Adipocyte (in vitro differentiated cells): ENCODE measurements around the gene DHX38.
"Not testable (repeated sequence)": the region's sequence is repeated elsewhere in the genome, so short reads cannot be mapped to it uniquely, and the experiment has no call there.

ENCODE experiments used
- DNase-seq: peaks from one replicate; pipeline ENCODE4 v3.0.0-alpha.2; 2015; ENCODE audit warnings: low read depth
- H3K27me3 ChIP-seq: replicated peaks from 2 replicates; pipeline ENCODE4 v1.7.0; 2013; ENCODE audit warnings: mild to moderate bottlenecking, low read length, moderate library complexity; ENCODE audit not compliant: control insufficient read depth, insufficient read depth
- H3K36me3 ChIP-seq: 2 replicates; pipeline ENCODE4 v1.7.0; 2013; ENCODE audit warnings: low read length, mild to moderate bottlenecking, moderate library complexity; ENCODE audit not compliant: control insufficient read depth, insufficient read depth, severe bottlenecking
- H3K4me1 ChIP-seq: 2 replicates; pipeline ENCODE4 v1.7.0; 2013; ENCODE audit warnings: mild to moderate bottlenecking, low read length, moderate library complexity; ENCODE audit not compliant: control insufficient read depth, insufficient read depth
- H3K4me3 ChIP-seq: 2 replicates; pipeline ENCODE4 v1.7.0; 2013; ENCODE audit warnings: mild to moderate bottlenecking, low read length, moderate library complexity
- H3K9ac ChIP-seq: 2 replicates; pipeline ENCODE4 v1.7.0; 2013; ENCODE audit warnings: mild to moderate bottlenecking, low read length, moderate library complexity
- H3K9me3 ChIP-seq: 2 replicates; pipeline ENCODE4 v1.7.0; 2013; ENCODE audit warnings: mild to moderate bottlenecking, low read length, moderate library complexity; ENCODE audit not compliant: control insufficient read depth

The DHX38 gene

GRCh38 chr16:72093448-72094265 lies at the start of gene DHX38, which contains the start of gene TXNL4B:
Gene DHX38 (plus strand): TSS chr16:72093847. CDS start chr16:72096158, 2,311 bp downstream.
Gene TXNL4B (minus strand): TSS chr16:72093620. CDS start chr16:72090749, 2,871 bp downstream.
- H3K9me3 ChIP-seq = no peaks in the 10 kb centered on the region
- peaks cover 45% of the 10 kb centered on the region for H3K36me3 ChIP-seq
- peak within 1 kb of the TSS; percentile 98 for H3K9ac ChIP-seq
- H3K4me3 ChIP-seq = peak within 1 kb of the TSS; percentile 99
- H3K4me1 ChIP-seq = peaks cover 32% of the 10 kb centered on the region
- H3K27me3 ChIP-seq = no peaks in the 10 kb centered on the region
- peak; percentile 99 for DNase-seq

GRCh38 chr16:72044296-72044695 lies 49.4 kb upstream of the DHX38 start:
- Histone ChIP-seq H3K4me1 (peaks cover 3% of the 10 kb centered on the region), H3K36me3 (peaks cover 18% of the 10 kb centered on the region), H3K27me3 (no peaks in the 10 kb centered on the region), H3K9ac (no peak overlapping the region), H3K4me3 (no peak overlapping the region), H3K9me3 (peaks cover 4% of the 10 kb centered on the region)
- DNase-seq = no peak

- Histone ChIP-seq H3K4me1 (peaks cover 3% of the 10 kb centered on the region), H3K4me3 (no peak overlapping the region), H3K9ac (no peak overlapping the region), H3K36me3 (peaks cover 18% of the 10 kb centered on the region), H3K27me3 (no peaks in the 10 kb centered on the region), H3K9me3 (peaks cover 4% of the 10 kb centered on the region)
- DNase-seq = no peak
Measured at GRCh38 chr16:72044825-72045359, 48.8 kb upstream of the DHX38 start.

- no peaks in the 10 kb centered on the region for H3K36me3 ChIP-seq
- DNase-seq = no peak
- H3K27me3 ChIP-seq = no peaks in the 10 kb centered on the region
- H3K4me1 ChIP-seq = peaks cover 35% of the 10 kb centered on the region
- peaks cover 4% of the 10 kb centered on the region for H3K9me3 ChIP-seq
- no peak overlapping the region for H3K9ac ChIP-seq
- H3K4me3 ChIP-seq = no peak overlapping the region
Measured at GRCh38 chr16:72049110-72049509, 44.5 kb upstream of the DHX38 start.

GRCh38 chr16:72050769-72051464 lies 42.7 kb upstream of the DHX38 start:
- peak; percentile 41 for DNase-seq
- peaks cover under 1% of the 10 kb centered on the region for H3K36me3 ChIP-seq
- H3K27me3 ChIP-seq = no peaks in the 10 kb centered on the region
- H3K4me1 ChIP-seq = peaks cover 40% of the 10 kb centered on the region
- peak overlapping the region; percentile 66 for H3K9ac ChIP-seq
- H3K9me3 ChIP-seq = peaks cover 4% of the 10 kb centered on the region
- peak overlapping the region; percentile 1 for H3K4me3 ChIP-seq

GRCh38 chr16:72051818-72052217 lies 41.8 kb upstream of the DHX38 start:
- Histone ChIP-seq H3K4me1 (peaks cover 42% of the 10 kb centered on the region), H3K27me3 (no peaks in the 10 kb centered on the region), H3K36me3 (peaks cover 4% of the 10 kb centered on the region), H3K9me3 (peaks cover 4% of the 10 kb centered on the region), H3K4me3 (peak overlapping the region; percentile 54), H3K9ac (peak overlapping the region; percentile 66)
- DNase-seq = no peak

- peak within 1 kb of the TSS; percentile 63 for H3K4me3 ChIP-seq
- H3K4me1 ChIP-seq = peaks cover 42% of the 10 kb centered on the region
- not testable (repeated sequence) for H3K36me3 ChIP-seq, DNase-seq, H3K27me3 ChIP-seq, H3K9me3 ChIP-seq
- H3K9ac ChIP-seq = peak within 1 kb of the TSS; percentile 24
Measured at GRCh38 chr16:72054254-72054847, 39.3 kb upstream of the DHX38 start, which contains the start of gene HP. Gene HP (plus strand): TSS chr16:72054505. CDS start chr16:72054653, 148 bp downstream.

- Histone ChIP-seq H3K36me3 (peaks cover 11% of the 10 kb centered on the region), H3K4me3 (peak overlapping the region; percentile 63), H3K9me3 (no peaks in the 10 kb centered on the region), H3K4me1 (peaks cover 34% of the 10 kb centered on the region), H3K9ac (peak overlapping the region; percentile 5), H3K27me3 (no peaks in the 10 kb centered on the region)
- DNase-seq = no peak
Measured at GRCh38 chr16:72055911-72056310, 37.7 kb upstream of the DHX38 start.

GRCh38 chr16:72057313-72057712 lies 36.3 kb upstream of the DHX38 start:
- H3K4me3 ChIP-seq, H3K9ac ChIP-seq, H3K27me3 ChIP-seq, DNase-seq, H3K9me3 ChIP-seq: not testable (repeated sequence)
- H3K4me1 ChIP-seq = peaks cover 21% of the 10 kb centered on the region
- H3K36me3 ChIP-seq = peaks cover 11% of the 10 kb centered on the region

- H3K4me3 ChIP-seq, H3K9ac ChIP-seq, H3K9me3 ChIP-seq, DNase-seq, H3K27me3 ChIP-seq: not testable (repeated sequence)
- H3K36me3 ChIP-seq = peaks cover 11% of the 10 kb centered on the region
- peaks cover 12% of the 10 kb centered on the region for H3K4me1 ChIP-seq
Measured at GRCh38 chr16:72059060-72059459, 34.6 kb upstream of the DHX38 start.

- DNase-seq = no peak
- Histone ChIP-seq H3K9me3 (no peaks in the 10 kb centered on the region), H3K4me1 (peaks cover 7% of the 10 kb centered on the region), H3K27me3 (no peaks in the 10 kb centered on the region), H3K9ac (no peak overlapping the region), H3K4me3 (no peak overlapping the region), H3K36me3 (peaks cover 11% of the 10 kb centered on the region)
Measured at GRCh38 chr16:72060405-72060804, 33.2 kb upstream of the DHX38 start.
